H1 (cell line): ENCODE data around the gene FXN. TPM values are rescaled to one million over a fixed set of nuclear protein-coding genes. Genes with fewer than 3 reads are reported as not detected.
"Not testable (repeated sequence)": the region's sequence is repeated elsewhere in the genome, so short reads cannot be mapped to it uniquely, and the experiment has no call there.

ENCODE experiments used
- CTCF ChIA-PET: fragments of 300-600 bp; sonication (Branson Sonifier 250); formaldehyde crosslinking; loops from one replicate; lab custom pipeline; 2021; ENCODE audit not compliant: partially characterized antibody; lab: Charles Lee
- POLR2A ChIA-PET: fragments of 300-600 bp; sonication (Branson Sonifier 250); formaldehyde crosslinking; loops from one replicate; lab custom pipeline; 2021; ENCODE audit warnings: inconsistent platforms; ENCODE audit not compliant: partially characterized antibody; lab: Charles Lee
- DNase-seq, 2 experiments: peaks; one replicate each; pipeline versions ENCODE4 v3.0.0 to v3.0.0-alpha.2; 2010 to 2022; ENCODE audit warnings: low spot score in 2 of 2, low read depth in 1 of 2, mixed read lengths in 1 of 2
- FAIRE-seq: peaks from 2 replicates; lab custom pipeline; 2011; peaks lifted over from hg19 to GRCh38; lab: Jason Lieb, UNC
- H2AFZ ChIP-seq: 2 replicates; pipeline ENCODE4 v1.8.1; 2012; ENCODE audit warnings: low read length, inconsistent platforms
- H2AK5ac ChIP-seq: 2 replicates; pipeline ENCODE4 v1.6.1; 2013; ENCODE audit warnings: low read depth, low read length
- H2BK120ac ChIP-seq: replicated peaks from 2 replicates; pipeline ENCODE3; 2013; ENCODE audit warnings: low read depth, low read length, inconsistent platforms
- H2BK12ac ChIP-seq: 2 replicates; pipeline ENCODE4 v1.6.1; 2013; ENCODE audit warnings: low read depth, low read length
- H2BK15ac ChIP-seq: 2 replicates; pipeline ENCODE4 v1.6.1; 2013; ENCODE audit warnings: low read length
- H2BK20ac ChIP-seq: 2 replicates; pipeline ENCODE4 v1.6.1; 2013; ENCODE audit warnings: low read length
- H2BK5ac ChIP-seq: 2 replicates; pipeline ENCODE4 v1.6.1; 2013; ENCODE audit warnings: low read depth, low read length
- H3K14ac ChIP-seq: 2 replicates; pipeline ENCODE4 v1.6.1; 2013; ENCODE audit warnings: inconsistent platforms; ENCODE audit not compliant: insufficient read length
- H3K18ac ChIP-seq: 2 replicates; pipeline ENCODE4 v1.6.1; 2013; ENCODE audit warnings: low read length; ENCODE audit errors: extremely low read depth
- H3K23ac ChIP-seq: 2 replicates; pipeline ENCODE4 v1.6.1; 2013; ENCODE audit warnings: inconsistent platforms; ENCODE audit not compliant: insufficient read length
- H3K23me2 ChIP-seq: 2 replicates; pipeline ENCODE4 v1.6.1; 2013; ENCODE audit warnings: low read depth, low read length
- H3K27ac ChIP-seq: 2 replicates; pipeline ENCODE4 v1.6.1; 2011; ENCODE audit warnings: low read depth, low read length, inconsistent platforms
- H3K27me3 ChIP-seq, 4 experiments: replicated peaks in 1 of 4; 1 replicate in 1 of 4; 2 replicates in 3 of 4; pipeline versions ENCODE4 v1.6.1 to v1.8.1; 2011 to 2013; ENCODE audit warnings: low read length in 3 of 4, mild to moderate bottlenecking in 3 of 4, inconsistent platforms in 2 of 4, mixed read lengths in 2 of 4, moderate library complexity in 1 of 4; ENCODE audit not compliant: control insufficient read depth in 3 of 4, insufficient read depth in 3 of 4; ENCODE audit errors: extremely low read depth in 1 of 4
- H3K36me3 ChIP-seq, 4 experiments: 2 replicates each; pipeline versions ENCODE4 v1.6.1 to v1.8.1; 2011 to 2013; ENCODE audit warnings: mild to moderate bottlenecking in 4 of 4, low read length in 3 of 4, moderate library complexity in 2 of 4, control low read depth in 1 of 4, inconsistent platforms in 1 of 4; ENCODE audit not compliant: insufficient read depth in 4 of 4, control insufficient read depth in 2 of 4
- H3K4ac ChIP-seq: replicated peaks from 2 replicates; pipeline ENCODE3; 2013; ENCODE audit warnings: low read length, low read depth, mixed read lengths, inconsistent platforms; ENCODE audit not compliant: insufficient read length
- H3K4me1 ChIP-seq, 4 experiments: replicated peaks in 1 of 4; 1 replicate in 1 of 4; 2 replicates in 3 of 4; pipeline versions ENCODE4 v1.6.1 to v1.8.1; 2011 to 2013; ENCODE audit warnings: low read length in 3 of 4, inconsistent platforms in 2 of 4, mixed read lengths in 1 of 4; ENCODE audit not compliant: insufficient read depth in 4 of 4, control insufficient read depth in 3 of 4
- H3K4me2 ChIP-seq, 2 experiments: 2 replicates each; pipeline versions ENCODE4 v1.6.1 to v1.8.1; 2011 to 2013; ENCODE audit warnings: low read depth in 2 of 2, low read length in 2 of 2, control low read depth in 1 of 2, inconsistent platforms in 1 of 2, mild to moderate bottlenecking in 1 of 2; ENCODE audit not compliant: insufficient read depth in 1 of 2
- H3K4me3 ChIP-seq, 4 experiments: fragments of 200-600, 300-600 bp in 1 of 4; sonication (generic), shearing (Covaris generic), sonication (Bioruptor Twin) in 1 of 4; 2 replicates each; pipeline versions ENCODE4 v1.5.1 to v1.8.1; 2011 to 2016; ENCODE audit warnings: low read length in 4 of 4, low read depth in 3 of 4, control low read depth in 2 of 4, inconsistent platforms in 2 of 4, mild to moderate bottlenecking in 2 of 4, mixed read lengths in 1 of 4, moderate library complexity in 1 of 4; ENCODE audit not compliant: insufficient read depth in 2 of 4; ENCODE audit errors: extremely low read depth in 1 of 4
- H3K56ac ChIP-seq: replicated peaks from 2 replicates; pipeline ENCODE3; 2013; ENCODE audit warnings: low read depth, mild to moderate bottlenecking, mixed read lengths, low read length, inconsistent platforms; ENCODE audit not compliant: insufficient read length
- H3K79me1 ChIP-seq: 2 replicates; pipeline ENCODE4 v1.6.1; 2013; ENCODE audit warnings: low read depth, low read length, control low read depth
- H3K79me2 ChIP-seq, 2 experiments: 2 replicates each; pipeline versions ENCODE4 v1.6.1 to v1.8.1; 2012 to 2013; ENCODE audit warnings: low read length in 2 of 2, mild to moderate bottlenecking in 2 of 2, inconsistent platforms in 1 of 2; ENCODE audit not compliant: insufficient read depth in 2 of 2, control insufficient read depth in 1 of 2
- H3K9ac ChIP-seq, 4 experiments: replicated peaks in 1 of 4; 1 replicate in 1 of 4; 2 replicates in 3 of 4; pipeline versions ENCODE4 v1.6.1 to v1.8.1; 2011 to 2013; ENCODE audit warnings: low read depth in 3 of 4, low read length in 3 of 4, control low read depth in 2 of 4, mild to moderate bottlenecking in 2 of 4, moderate library complexity in 2 of 4, inconsistent platforms in 1 of 4; ENCODE audit errors: extremely low read depth in 1 of 4
- H3K9me3 ChIP-seq, 2 experiments: 2 replicates each; pipeline versions ENCODE4 v1.6.1 to v1.8.1; 2012 to 2013; ENCODE audit warnings: mild to moderate bottlenecking in 2 of 2, moderate library complexity in 2 of 2, control low read depth in 1 of 2, inconsistent platforms in 1 of 2, low read depth in 1 of 2, low read length in 1 of 2, mixed read lengths in 1 of 2; ENCODE audit not compliant: insufficient read depth in 2 of 2
- H4K20me1 ChIP-seq, 2 experiments: replicated peaks in 1 of 2; 2 replicates each; pipeline versions ENCODE3 to v1.8.1; 2011 to 2013; ENCODE audit warnings: inconsistent platforms in 2 of 2, low read length in 2 of 2, mild to moderate bottlenecking in 1 of 2; ENCODE audit not compliant: insufficient read depth in 2 of 2, control insufficient read depth in 1 of 2
- H4K5ac ChIP-seq: 2 replicates; pipeline ENCODE4 v1.6.1; 2013; ENCODE audit warnings: low read length, low read depth, mixed read lengths, inconsistent platforms; ENCODE audit not compliant: insufficient read length
- H4K8ac ChIP-seq: 2 replicates; pipeline ENCODE4 v1.8.0; 2013; ENCODE audit warnings: mild to moderate bottlenecking, moderate library complexity, low read length, inconsistent platforms; ENCODE audit not compliant: insufficient read depth; ENCODE audit errors: extremely low read depth
- H4K91ac ChIP-seq: replicated peaks from 2 replicates; pipeline ENCODE3; 2013; ENCODE audit warnings: low read length, mixed read lengths, inconsistent platforms; ENCODE audit not compliant: insufficient read length
- WGBS, 2 experiments: shearing (Covaris generic) in 1 of 2; methylation state at CpG; one replicate each; pipeline versions ENCODE4 v1.1.6 to v1.1.7; 2013 to 2015; ENCODE audit warnings: low lambda C conversion rate in 2 of 2, mixed read lengths in 2 of 2, inconsistent platforms in 1 of 2, low coverage in 1 of 2, missing lambda C conversion rate in 1 of 2; ENCODE audit not compliant: insufficient replicate concordance in 2 of 2, insufficient coverage in 1 of 2, insufficient read length in 1 of 2; ENCODE audit errors: extremely low coverage in 1 of 2, missing lambda C conversion rate in 1 of 2; 5-methylcytosine and 5-hydroxymethylcytosine counted together
- polyA plus RNA-seq, 7 experiments: library from polyadenylated mRNA; depleted of rRNA in 3 of 7; stranded (reverse) in 5 of 7; unstranded in 2 of 7; fragments of >200 nt in 5 of 7; fragments of 200-250 nt in 2 of 7; gene quantifications; 1 replicate in 5 of 7; 2 replicates in 1 of 7; 4 replicates in 1 of 7; pipeline versions ENCODE4 v1.2.1 to v1.2.3, GENCODE V29; 2011 to 2013; ENCODE audit warnings: missing spikeins in 2 of 7, mixed read lengths in 2 of 7
- total RNA-seq: library from RNA; stranded (reverse); fragmentation: NEBNext Ultra II Directional; extraction: Animal tissue kit (Norgen Biotek cat#: 25700); gene quantifications from 2 replicates; pipeline ENCODE4 v1.2.1, GENCODE V29; 2021

Gene FXN
- total and polyA plus RNA-seq, 2 of the 8 experiments (the other 6 are each of a cell fraction or from before 2014, with no cell fraction given) = 34.2 to 37.5 TPM

DNA sequence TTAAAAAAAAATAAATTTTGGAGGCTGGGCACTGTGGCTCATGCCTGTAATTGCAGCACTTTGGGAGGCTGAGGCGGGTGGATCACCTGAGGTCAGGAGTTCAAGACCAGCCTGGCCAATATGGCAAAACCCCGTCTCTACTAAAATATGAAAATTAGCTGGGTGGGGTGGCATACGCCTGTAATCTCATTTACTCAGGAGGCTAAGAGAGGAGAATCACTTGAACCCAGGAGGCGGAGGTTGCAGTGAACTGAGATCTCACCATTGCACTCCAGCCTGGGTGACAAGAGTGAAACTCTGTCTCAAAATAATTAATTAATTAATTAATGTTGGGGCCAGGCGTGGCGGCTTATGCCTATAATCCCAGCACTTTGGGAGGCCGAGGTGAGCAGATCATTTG is 48.6 kb upstream of the FXN start:
- CTCF ChIA-PET = not testable (repeated sequence)

More for the DNA sequence above, 48.6 kb upstream of the FXN start:
- H3K79me1 ChIP-seq, H2BK20ac ChIP-seq, H3K4me2 ChIP-seq, H3K4me3 ChIP-seq, H3K14ac ChIP-seq, H4K91ac ChIP-seq, H3K18ac ChIP-seq, H2BK12ac ChIP-seq, H4K8ac ChIP-seq, H3K4ac ChIP-seq, H2BK5ac ChIP-seq, H3K27me3 ChIP-seq, H4K5ac ChIP-seq, H3K9me3 ChIP-seq, H3K23me2 ChIP-seq, H3K9ac ChIP-seq, H2BK120ac ChIP-seq, H4K20me1 ChIP-seq, H3K4me1 ChIP-seq, H3K56ac ChIP-seq, H3K23ac ChIP-seq, DNase-seq, H2BK15ac ChIP-seq, H2AFZ ChIP-seq, H3K79me2 ChIP-seq, H2AK5ac ChIP-seq, FAIRE-seq, H3K27ac ChIP-seq, POLR2A ChIA-PET, H3K36me3 ChIP-seq: not testable (repeated sequence)
- 97% methylated on average over 7 of the region's 7 CpGs; no CpG with 5 or more reads in 1 of the 2 experiments for WGBS, 2 experiments
